Choroid plexus epithelial cell (primary cell): ENCODE data around the gene SPACA4.

ENCODE experiments used
- DNase-seq: peaks from one replicate; pipeline ENCODE4 v3.0.0-alpha.2; 2010; ENCODE audit warnings: low read depth
- H3K4me3 ChIP-seq: 2 replicates; pipeline ENCODE4 v1.5.1; 2011; ENCODE audit warnings: low read depth, mild to moderate bottlenecking, control low read depth, low read length, moderate library complexity
- TF ChIP-seq, protein P1 (sequence below): conservative IDR thresholded peaks from 2 replicates; pipeline ENCODE4 v1.5.1; 2011; ENCODE audit warnings: low read depth, mild to moderate bottlenecking, control low read depth, inconsistent platforms, low read length, moderate library complexity

Gene SPACA4

DNA sequence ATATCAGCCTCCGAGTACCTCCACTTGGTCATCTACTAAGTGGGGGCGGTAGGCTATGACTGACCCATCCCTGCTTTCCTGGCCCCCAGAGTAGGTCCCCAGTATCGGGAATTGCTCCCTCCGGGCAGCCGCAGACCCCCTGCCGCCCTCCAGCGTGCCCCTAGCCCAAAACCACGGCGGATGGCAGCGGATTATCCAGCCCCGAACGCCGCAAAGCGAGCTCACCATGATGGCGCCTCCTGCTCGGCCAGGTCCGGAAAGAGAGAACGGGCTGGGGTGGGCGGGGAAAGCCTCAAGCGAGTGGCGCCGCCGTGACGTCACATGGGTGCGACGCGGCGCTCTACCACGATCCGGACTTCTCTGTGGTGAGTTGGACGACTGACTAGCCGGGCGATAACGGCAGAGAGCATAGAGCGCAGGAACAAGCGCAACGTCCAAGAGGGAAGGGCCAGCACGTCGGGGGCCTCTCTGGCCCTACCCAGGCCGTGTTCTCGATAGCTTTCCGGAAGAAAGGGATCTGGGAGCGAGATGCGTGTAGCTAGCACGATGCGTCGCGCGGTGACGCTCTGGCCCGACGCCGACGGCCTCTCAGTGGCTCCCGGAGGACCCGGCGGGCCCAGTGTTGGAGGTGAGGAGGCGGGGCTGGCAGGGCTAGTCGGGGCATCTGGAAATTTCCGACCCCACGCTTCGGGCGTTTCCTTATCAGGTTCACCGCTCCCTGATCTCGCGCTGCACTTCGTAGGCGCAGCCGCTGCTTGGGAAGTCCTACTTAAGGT, 12.6 kb downstream of the SPACA4 start, which contains the start of the genes RPL18 and SPHK2:
Gene RPL18, minus strand, starts transcription at position 263 of the 776 bp plus-strand sequence. Its CDS starts 35 bp downstream, at position 228.
Gene SPHK2, plus strand, starts transcription at position 591 of the 776 bp plus-strand sequence. CDS start 1,009 bp downstream, outside the sequence.
- DNase-seq: peak; percentile 100
- TF ChIP-seq, protein P1, sequence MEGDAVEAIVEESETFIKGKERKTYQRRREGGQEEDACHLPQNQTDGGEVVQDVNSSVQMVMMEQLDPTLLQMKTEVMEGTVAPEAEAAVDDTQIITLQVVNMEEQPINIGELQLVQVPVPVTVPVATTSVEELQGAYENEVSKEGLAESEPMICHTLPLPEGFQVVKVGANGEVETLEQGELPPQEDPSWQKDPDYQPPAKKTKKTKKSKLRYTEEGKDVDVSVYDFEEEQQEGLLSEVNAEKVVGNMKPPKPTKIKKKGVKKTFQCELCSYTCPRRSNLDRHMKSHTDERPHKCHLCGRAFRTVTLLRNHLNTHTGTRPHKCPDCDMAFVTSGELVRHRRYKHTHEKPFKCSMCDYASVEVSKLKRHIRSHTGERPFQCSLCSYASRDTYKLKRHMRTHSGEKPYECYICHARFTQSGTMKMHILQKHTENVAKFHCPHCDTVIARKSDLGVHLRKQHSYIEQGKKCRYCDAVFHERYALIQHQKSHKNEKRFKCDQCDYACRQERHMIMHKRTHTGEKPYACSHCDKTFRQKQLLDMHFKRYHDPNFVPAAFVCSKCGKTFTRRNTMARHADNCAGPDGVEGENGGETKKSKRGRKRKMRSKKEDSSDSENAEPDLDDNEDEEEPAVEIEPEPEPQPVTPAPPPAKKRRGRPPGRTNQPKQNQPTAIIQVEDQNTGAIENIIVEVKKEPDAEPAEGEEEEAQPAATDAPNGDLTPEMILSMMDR: no peak
- peak within 1 kb of the TSS; percentile 99 for H3K4me3 ChIP-seq

DNA sequence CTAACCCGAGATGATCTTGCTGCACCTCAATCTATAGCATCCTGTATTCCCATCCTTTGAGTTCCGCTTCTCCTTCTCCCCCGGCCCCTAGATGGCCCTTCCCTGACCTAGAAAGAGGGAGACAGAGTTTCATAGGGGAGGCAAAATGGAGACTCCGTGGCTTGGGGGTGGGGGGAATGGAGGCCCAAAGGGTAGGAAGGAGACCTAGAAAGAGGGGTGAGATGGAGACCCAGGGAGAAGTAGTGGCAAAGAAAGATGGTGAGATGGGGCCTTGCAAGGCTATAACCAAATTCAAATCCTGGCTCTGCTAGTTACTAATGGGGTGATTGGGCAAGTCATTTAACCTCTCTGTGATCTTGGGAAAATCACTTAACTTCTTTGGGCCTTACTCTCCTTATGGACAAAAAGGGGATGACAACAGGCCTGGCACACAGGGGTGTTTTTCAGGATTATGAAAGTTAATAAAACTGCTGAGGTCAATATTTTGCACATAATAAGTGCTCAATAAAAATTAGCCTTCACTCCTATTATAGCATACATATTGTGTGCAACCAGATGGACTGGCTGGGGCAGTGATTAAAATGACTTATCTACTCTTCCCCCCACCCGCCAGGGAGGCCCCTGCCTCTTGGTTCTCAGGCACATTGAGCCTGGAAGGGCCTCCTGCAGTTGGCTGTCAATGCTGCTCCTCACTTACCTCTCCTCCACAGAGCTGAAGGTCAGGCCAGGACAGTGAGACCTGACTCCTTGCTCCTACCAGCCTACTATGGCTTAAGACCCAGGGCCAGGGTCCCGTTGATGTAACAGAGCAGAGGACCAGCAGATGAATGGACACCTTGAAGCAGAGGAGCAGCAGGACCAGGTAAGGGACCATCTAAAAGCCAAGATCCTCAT, 13.4 kb downstream of the SPACA4 start:
- TF ChIP-seq, protein P1: peak; percentile 2
- peak overlapping the region; percentile 99 for H3K4me3 ChIP-seq
- no peak for DNase-seq

DNA sequence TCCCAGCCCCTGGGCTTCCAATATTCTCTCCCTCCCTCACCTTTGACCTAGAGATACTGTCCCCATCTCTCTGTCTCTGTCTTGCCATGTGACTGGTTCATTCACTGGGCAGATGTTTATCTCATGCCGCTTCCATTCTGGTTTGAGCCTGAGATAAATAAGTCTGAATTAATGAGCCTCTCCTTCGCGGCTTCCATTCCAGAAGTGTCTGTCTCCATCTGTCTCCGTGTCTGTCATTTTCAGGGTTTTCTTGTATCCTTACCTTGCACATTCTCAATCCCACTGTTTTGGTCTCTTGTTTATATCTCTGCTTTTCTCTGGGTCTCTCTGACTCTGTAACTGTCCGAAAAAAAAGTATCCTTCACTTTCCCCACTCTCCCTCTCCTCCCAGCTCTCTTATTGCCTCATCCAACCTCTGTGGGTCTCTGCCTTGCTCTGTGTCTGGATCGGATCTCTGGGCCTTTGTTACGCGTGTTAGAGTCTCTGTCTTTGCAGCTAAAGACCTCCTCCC, 17.1 kb downstream of the SPACA4 start:
- no peak for DNase-seq
- TF ChIP-seq, protein P1: no peak
- peak overlapping the region; percentile 50 for H3K4me3 ChIP-seq

DNA sequence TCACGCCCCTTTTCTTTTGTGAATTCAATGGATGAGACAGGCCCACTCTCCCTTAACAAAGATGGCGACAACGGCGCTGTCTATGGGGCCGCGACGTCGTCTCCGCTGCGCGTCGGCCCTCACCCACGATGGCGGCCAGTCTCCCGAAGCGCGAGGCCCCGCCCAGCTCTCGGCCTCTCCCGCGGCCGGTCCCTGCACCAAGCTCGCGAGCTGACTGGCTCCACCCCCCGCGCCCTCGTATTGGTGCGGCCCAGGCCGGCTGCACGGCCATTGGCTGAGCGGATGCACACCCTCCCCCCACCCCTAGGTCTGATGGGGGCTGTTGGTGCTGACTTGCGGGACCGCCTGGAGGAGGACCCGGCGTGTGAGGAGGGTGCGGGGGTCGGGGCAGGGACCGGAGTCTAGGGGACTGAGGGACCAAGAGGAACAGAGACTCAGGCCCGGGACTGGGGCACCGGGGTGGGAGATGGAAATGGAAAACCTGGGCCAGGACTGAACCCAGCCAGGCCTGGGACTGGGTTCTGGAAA, 17.6 kb downstream of the SPACA4 start:
- TF ChIP-seq, protein P1: no peak
- DNase-seq: peak; percentile 99
- H3K4me3 ChIP-seq: peak overlapping the region; percentile 70

DNA sequence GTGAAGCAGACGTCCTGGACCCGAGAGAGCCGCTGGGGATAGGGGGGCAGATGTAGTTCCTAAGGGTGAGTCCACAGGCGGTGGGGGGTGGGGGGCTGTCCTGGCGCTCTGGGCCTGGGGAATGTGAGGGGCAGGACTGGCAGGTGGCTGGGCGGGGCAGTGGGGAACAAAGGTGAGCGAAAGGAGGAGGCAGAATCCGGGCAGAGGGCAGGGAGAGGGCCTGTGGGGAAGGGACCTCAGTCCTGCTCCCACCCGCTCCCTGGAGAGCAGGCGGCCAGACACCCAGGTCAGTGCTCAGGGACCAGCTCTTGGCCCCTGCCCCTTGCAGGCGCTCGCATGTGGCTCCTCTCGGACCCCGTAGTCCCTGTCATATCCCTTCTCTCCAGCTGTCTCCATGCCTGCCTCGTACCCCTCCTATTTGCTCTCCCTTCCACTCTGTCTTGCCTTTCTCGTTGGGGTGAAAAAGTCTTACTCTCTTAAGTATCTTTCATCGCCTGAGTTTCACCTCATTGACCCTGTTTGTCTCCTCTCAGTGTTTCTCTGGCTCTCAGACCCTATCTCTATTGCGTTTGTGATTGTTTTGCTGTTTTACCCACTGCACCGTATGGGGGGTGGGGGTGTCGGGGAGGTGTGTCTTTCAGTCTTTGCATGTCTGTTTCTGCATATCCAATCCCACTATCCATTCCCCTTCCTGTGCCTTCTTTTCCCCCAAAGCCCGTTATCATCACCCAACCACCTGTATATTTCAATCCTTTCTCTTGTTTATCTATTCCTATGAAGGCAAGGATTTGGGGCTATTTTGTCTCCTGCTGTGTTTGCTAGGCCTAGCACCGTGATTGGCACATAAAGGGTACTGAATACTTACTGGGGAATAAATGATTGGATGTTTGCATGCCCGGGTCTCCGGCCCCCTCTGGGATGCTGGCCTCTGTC, 18.5 kb downstream of the SPACA4 start:
- peak overlapping the region; percentile 70 for H3K4me3 ChIP-seq
- TF ChIP-seq, protein P1: no peak

DNA sequence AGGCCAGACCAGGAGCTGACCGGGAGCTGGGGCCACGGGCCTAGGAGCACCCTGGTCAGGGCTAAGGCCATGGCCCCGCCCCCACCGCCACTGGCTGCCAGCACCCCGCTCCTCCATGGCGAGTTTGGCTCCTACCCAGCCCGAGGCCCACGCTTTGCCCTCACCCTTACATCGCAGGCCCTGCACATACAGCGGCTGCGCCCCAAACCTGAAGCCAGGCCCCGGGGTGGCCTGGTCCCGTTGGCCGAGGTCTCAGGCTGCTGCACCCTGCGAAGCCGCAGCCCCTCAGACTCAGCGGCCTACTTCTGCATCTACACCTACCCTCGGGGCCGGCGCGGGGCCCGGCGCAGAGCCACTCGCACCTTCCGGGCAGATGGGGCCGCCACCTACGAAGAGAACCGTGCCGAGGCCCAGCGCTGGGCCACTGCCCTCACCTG, 19.4 kb downstream of the SPACA4 start:
- TF ChIP-seq, protein P1: no peak
- no peak for DNase-seq
- H3K4me3 ChIP-seq: no peak overlapping the region

More for the DNA sequence above, 18.5 kb downstream of the SPACA4 start:
- no peak for DNase-seq
